COLO668 (cell line): ENCODE measurements around the gene CDHR3.

Source experiments
- DNase-seq: peaks from one replicate; lab custom pipeline; 2025; ENCODE audit not compliant: unreplicated experiment; lab: John Stamatoyannopoulos, UW

Gene CDHR3

GRCh38 chr7:106021151-106022067 lies 58.3 kb downstream of the CDHR3 start:
- no peak for DNase-seq

GRCh38 chr7:106022193-106022821 lies 59.2 kb downstream of the CDHR3 start:
- no peak for DNase-seq

GRCh38 chr7:106023369-106024322 lies 60.6 kb downstream of the CDHR3 start:
- no peak for DNase-seq

- DNase-seq, result no peak
Observed at GRCh38 chr7:106026101-106026500, 63.0 kb downstream of the CDHR3 start.

- DNase-seq, result no peak
Observed at GRCh38 chr7:106029451-106029850, 66.4 kb downstream of the CDHR3 start.

GRCh38 chr7:106029941-106030340 lies 66.9 kb downstream of the CDHR3 start:
- peak; percentile 10 for DNase-seq

- no peak for DNase-seq
Observed at GRCh38 chr7:106031300-106032035, 68.4 kb downstream of the CDHR3 start.

- no peak for DNase-seq
Observed at GRCh38 chr7:106032295-106032694, 69.2 kb downstream of the CDHR3 start.

- DNase-seq, result no peak
Observed at GRCh38 chr7:106033735-106034134, 70.7 kb downstream of the CDHR3 start.

GRCh38 chr7:106034383-106034782 lies 71.3 kb downstream of the CDHR3 start:
- DNase-seq, result no peak

- DNase-seq, result no peak
Observed at GRCh38 chr7:106035568-106035967, 72.5 kb downstream of the CDHR3 start.

GRCh38 chr7:106036004-106036403 lies 72.9 kb downstream of the CDHR3 start:
- no peak for DNase-seq

GRCh38 chr7:106037489-106038176 lies 74.6 kb downstream of the CDHR3 start:
- no peak for DNase-seq

GRCh38 chr7:106038289-106038688 lies 75.2 kb downstream of the CDHR3 start:
- no peak for DNase-seq

- DNase-seq, result no peak
Observed at GRCh38 chr7:106038916-106039315, 75.9 kb downstream of the CDHR3 start.

GRCh38 chr7:106039486-106040060 lies 76.5 kb downstream of the CDHR3 start:
- no peak for DNase-seq

- DNase-seq, result peak; percentile 52
Observed at GRCh38 chr7:106041140-106041717, 78.2 kb downstream of the CDHR3 start.

- DNase-seq, result no peak
Observed at GRCh38 chr7:106042196-106042611, 79.1 kb downstream of the CDHR3 start.

GRCh38 chr7:106045139-106045538 lies 82.1 kb downstream of the CDHR3 start:
- no peak for DNase-seq
